Progenitor cell of endocrine pancreas (in vitro differentiated cells): ENCODE measurements around the gene PLA2R1. TPM values are rescaled to one million over a fixed set of nuclear protein-coding genes. Genes with fewer than 3 reads are reported as not detected.

Experiments used
- DNase-seq: peaks from one replicate; pipeline ENCODE4 v3.0.0; 2021; ENCODE audit warnings: low spot score; ENCODE audit not compliant: unreplicated experiment
- H3K27ac Mint-ChIP-seq: 2 replicates; pipeline ENCODE4 v1.8.0; 2021; ENCODE audit warnings: mild to moderate bottlenecking, moderate library complexity, mixed read lengths
- H3K27me3 Mint-ChIP-seq: 2 replicates; pipeline ENCODE4 v1.8.0; 2021; ENCODE audit warnings: mixed read lengths
- H3K36me3 Mint-ChIP-seq: 2 replicates; pipeline ENCODE4 v1.8.0; 2022; ENCODE audit warnings: mixed read lengths; ENCODE audit not compliant: insufficient read depth
- H3K4me1 Mint-ChIP-seq: 2 replicates; pipeline ENCODE4 v1.8.0; 2021; ENCODE audit warnings: low read depth, mixed read lengths
- H3K4me3 Mint-ChIP-seq: 2 replicates; pipeline ENCODE4 v1.8.0; 2021; ENCODE audit warnings: low read depth, mild to moderate bottlenecking, moderate library complexity, mixed read lengths
- H3K9me3 Mint-ChIP-seq: 2 replicates; pipeline ENCODE4 v1.8.0; 2021; ENCODE audit warnings: low read depth, mixed read lengths
- CTCF ChIP-seq: fragments of 200-600 bp; sonication (generic); IDR thresholded peaks from one replicate; pipeline ENCODE4 v1.5.0; 2021; ENCODE audit warnings: antibody characterized with exemption, mild to moderate bottlenecking; ENCODE audit not compliant: unreplicated experiment
- total RNA-seq: library from RNA; stranded (reverse); gene quantifications from 2 replicates; pipeline ENCODE4 v1.2.1, GENCODE V29; 2021

PLA2R1 gene
- total RNA-seq, 1 donor from 2014 or later = 1.3 TPM

- TF ChIP-seq CTCF = no peak
- Mint-ChIP-seq H3K27ac (no peak overlapping the region), H3K27me3 (no peaks in the 10 kb centered on the region), H3K4me3 (no peak overlapping the region), H3K9me3 (no peaks in the 10 kb centered on the region), H3K4me1 (no peaks in the 10 kb centered on the region), H3K36me3 (no peaks in the 10 kb centered on the region)
- no peak for DNase-seq
Measured at GRCh38 chr2:160034396-160034795, 28.0 kb downstream of the PLA2R1 start.

- H3K4me1 Mint-ChIP-seq = no peaks in the 10 kb centered on the region
- DNase-seq = no peak
- no peaks in the 10 kb centered on the region for H3K27me3 Mint-ChIP-seq
- no peak overlapping the region for H3K27ac Mint-ChIP-seq
- TF ChIP-seq CTCF = no peak
- H3K4me3 Mint-ChIP-seq = no peak overlapping the region
- no peaks in the 10 kb centered on the region for H3K9me3 Mint-ChIP-seq
- no peaks in the 10 kb centered on the region for H3K36me3 Mint-ChIP-seq
Measured at GRCh38 chr2:160033732-160034392, 28.6 kb downstream of the PLA2R1 start.

GRCh38 chr2:160029270-160029628, 33.2 kb downstream of the PLA2R1 start:
- Mint-ChIP-seq H3K27me3 (no peaks in the 10 kb centered on the region), H3K36me3 (no peaks in the 10 kb centered on the region), H3K4me3 (no peak overlapping the region), H3K27ac (no peak overlapping the region), H3K4me1 (peaks cover 2% of the 10 kb centered on the region), H3K9me3 (no peaks in the 10 kb centered on the region)
- no peak for DNase-seq
- no peak for TF ChIP-seq CTCF

- no peaks in the 10 kb centered on the region for H3K36me3 Mint-ChIP-seq
- no peak for DNase-seq
- H3K4me3 Mint-ChIP-seq = no peak overlapping the region
- no peaks in the 10 kb centered on the region for H3K9me3 Mint-ChIP-seq
- H3K27me3 Mint-ChIP-seq = no peaks in the 10 kb centered on the region
- H3K4me1 Mint-ChIP-seq = peaks cover 2% of the 10 kb centered on the region
- no peak overlapping the region for H3K27ac Mint-ChIP-seq
- TF ChIP-seq CTCF = no peak
Measured at GRCh38 chr2:160028431-160029269, 33.8 kb downstream of the PLA2R1 start.

- Mint-ChIP-seq H3K4me1 (peaks cover 3% of the 10 kb centered on the region), H3K4me3 (no peak overlapping the region), H3K27ac (no peak overlapping the region), H3K9me3 (peaks cover 3% of the 10 kb centered on the region), H3K36me3 (no peaks in the 10 kb centered on the region), H3K27me3 (no peaks in the 10 kb centered on the region)
- peak; percentile 27 for TF ChIP-seq CTCF
- DNase-seq = no peak
Measured at GRCh38 chr2:160022162-160022561, 40.3 kb downstream of the PLA2R1 start.
